ENCODE results near the gene OR5H15.
"Not testable (repeated sequence)": the region's sequence is repeated elsewhere in the genome, so short reads cannot be mapped to it uniquely, and the experiment has no call there.

OR5H15 gene

DNA sequence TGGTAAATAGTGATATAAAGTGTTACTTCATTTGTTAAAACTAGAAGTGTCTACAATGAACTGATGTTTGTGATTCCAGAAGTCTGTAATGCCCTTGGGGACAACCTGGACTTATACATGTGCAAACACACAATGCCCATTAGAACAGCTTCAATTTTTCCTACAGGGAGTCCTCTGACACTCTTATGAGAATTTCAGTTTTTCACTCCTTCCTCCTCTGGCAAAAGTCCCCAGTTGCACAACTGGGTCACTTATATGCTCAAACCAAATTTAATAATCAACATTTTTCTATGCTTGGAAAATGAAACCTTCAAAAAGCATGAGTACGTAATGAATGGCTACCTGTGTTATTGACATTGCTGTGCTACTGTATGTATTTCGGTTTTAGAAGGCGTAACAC is at the start of gene OR5H15:
Gene OR5H15 (plus strand): TSS at position 301 of the 400 bp plus-strand sequence. CDS start 2,004 bp downstream, outside the sequence.
- DNase-seq (ENCODE audit: low read depth): no peak

DNA sequence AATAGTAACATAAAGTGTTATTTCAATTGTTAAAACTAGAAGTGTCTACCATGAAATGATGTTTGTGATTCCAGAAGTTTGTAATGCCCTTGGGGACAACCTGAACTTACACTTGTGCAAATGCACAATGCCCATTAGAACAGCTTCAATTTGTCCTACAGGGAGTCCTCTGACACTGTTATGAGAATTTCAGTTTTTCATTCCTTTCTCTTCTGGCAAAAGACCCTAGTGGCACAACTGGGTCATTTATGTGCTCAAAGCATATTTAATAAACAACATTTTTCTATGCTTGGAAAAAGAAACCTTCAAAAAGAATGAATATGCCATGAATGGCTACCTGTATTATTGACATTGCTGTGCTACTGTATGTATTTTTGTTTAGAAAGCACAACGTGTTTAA is 36.1 kb upstream of the OR5H15 start, which contains the start of gene OR5H1:
Gene OR5H1 (plus strand): TSS at position 301 of the 400 bp plus-strand sequence. CDS start 1,977 bp downstream, outside the sequence.
- no peak for DNase-seq (ENCODE audit: low read depth)

DNA sequence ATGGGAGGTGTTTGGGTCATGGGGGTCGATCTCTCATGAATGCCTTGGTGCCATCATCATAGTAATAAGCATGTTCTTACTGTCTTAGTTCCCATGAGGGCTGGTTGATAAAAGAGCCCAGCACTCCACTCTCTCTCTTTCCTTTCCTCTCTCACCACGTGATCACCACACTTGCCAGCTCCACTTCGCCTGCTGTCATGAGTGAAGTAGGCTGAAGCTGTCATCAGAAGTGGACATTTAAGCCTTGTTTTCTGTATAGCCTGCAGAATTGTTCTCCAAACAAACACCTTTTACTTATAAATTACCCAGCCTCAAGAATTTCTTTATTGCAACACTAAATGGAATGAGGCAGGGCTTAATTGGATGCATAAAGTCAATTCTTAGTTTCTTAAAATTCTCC is 29.9 kb upstream of the OR5H15 start:
- no peak for DNase-seq (ENCODE audit: low read depth)

DNA sequence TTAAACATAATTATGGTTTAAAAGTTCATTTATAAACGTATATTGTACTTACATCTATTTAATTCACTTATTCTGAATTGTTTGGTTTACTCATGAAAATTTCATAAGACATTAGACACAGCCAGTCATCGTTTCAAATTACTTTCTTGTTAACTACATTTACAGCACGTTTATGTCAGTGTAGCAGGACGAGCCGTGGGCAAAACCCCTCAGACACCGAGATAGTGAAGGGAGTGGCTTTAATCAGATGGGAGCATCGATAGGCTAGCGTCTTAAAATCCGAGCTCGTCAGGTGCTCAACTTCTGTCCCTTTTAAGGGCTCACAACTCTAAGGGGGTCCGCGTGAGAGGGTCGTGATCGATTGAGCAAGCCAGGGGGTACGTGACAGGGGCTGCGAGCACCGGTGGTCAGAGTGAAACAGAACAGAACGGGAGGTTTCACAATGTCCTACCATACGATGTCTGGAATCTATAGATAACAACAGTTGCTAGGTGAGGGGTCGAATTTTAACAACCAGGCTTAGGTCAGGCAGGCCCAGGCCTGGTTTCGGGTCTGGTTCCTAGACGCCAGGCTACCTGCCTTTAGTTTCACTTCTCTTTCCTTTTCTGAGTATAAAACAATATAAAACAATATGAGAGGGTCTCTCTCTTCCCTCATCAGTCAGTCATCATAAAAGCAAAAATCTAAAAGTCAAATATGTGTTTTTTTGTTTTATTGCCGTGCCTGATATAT is 28.5 kb upstream of the OR5H15 start:
- not testable (repeated sequence) for DNase-seq (ENCODE audit: low read depth)

DNA sequence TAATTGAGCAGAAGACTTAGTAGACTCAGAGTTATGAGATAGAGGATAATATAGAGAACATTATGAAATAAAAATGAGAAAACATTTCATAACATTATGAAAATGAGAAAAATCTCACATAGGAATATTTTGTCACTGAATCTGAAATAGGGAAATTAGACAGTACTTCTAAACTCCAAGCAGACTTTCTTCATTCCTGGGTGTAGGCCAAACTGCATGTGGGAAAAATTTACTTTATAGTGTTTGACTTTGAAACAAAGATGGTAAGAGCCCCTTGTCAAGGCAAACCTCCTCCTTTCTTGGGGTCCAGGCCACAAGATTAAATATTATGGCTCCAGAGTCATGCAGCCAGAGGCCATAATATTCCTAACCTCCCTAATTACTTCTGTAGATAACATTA is 26.0 kb upstream of the OR5H15 start:
- no peak for DNase-seq (ENCODE audit: low read depth)

DNA sequence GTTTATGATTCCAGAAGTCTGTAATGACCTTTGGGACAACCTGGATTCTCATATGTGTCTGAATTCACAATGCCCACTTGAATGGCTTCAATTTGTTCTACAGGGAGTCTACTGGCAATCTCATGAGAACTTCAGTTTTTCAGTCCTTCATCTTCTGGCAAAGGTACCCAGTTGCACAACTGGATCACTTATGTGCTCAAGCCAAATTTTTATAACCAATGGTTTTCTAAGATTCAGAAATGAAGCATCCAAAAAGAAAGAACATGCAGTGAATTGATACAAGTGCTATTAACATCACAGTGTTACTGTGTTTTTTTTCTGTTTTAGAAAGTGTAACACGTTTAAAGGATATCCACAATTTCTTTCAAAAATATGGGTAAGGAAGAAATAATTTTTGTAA is 19.3 kb upstream of the OR5H15 start, which contains the start of gene OR5H14:
Gene OR5H14 (plus strand): TSS at position 301 of the 400 bp plus-strand sequence. CDS start 1,907 bp downstream, outside the sequence.
- no peak for DNase-seq (ENCODE audit: low read depth)

DNA sequence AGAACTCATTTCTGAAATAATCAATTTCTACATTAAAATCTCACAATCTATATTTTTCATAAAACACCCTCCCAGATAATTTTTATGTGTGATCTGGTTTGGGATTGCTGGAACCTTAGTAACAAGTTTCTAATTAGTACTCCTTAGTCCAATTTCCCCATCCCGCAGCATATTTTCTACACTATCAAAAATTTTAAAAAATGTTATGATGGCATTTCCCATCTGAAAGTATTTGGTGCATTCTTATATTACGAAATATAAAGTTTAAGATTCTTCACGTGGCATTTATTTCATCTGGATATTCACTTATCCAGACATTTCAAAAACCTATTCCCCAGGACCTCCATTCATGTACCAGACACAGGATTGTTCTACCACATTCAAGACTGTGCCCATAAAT is 17.7 kb upstream of the OR5H15 start:
- no peak for DNase-seq (ENCODE audit: low read depth)

DNA sequence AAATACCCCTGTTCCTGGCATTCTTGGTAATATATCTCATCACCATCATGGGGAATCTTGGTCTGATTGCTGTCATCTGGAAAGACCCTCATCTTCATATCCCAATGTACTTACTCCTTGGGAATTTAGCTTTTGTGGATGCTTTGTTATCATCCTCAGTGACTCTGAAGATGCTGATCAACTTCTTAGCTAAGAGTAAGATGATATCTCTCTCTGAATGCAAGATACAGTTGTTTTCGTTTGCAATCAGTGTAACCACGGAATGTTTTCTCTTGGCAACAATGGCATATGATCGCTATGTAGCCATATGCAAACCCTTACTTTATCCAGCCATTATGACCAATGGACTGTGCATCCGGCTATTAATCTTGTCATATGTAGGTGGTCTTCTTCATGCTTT is 17.0 kb upstream of the OR5H15 start:
- DNase-seq (ENCODE audit: low read depth): not testable (repeated sequence)

DNA sequence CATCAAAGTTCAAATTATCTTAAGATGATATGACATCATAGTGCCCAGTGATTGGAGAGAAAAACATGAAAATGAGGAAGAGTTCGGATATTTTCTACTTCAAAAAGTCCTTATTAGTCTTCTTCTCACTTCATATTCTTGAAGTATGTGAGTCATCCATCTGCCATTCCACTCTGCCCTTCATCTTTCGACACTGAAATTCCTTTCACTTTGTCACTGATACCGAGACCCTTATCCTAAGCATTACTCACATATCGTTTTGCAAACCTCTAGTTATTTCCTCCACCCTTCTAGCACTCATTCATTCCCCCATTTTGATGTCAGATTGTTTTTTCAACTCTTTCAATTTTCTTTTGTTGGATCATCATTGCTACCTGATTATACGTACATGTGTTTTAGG is 15.3 kb upstream of the OR5H15 start:
- DNase-seq (ENCODE audit: low read depth): no peak

DNA sequence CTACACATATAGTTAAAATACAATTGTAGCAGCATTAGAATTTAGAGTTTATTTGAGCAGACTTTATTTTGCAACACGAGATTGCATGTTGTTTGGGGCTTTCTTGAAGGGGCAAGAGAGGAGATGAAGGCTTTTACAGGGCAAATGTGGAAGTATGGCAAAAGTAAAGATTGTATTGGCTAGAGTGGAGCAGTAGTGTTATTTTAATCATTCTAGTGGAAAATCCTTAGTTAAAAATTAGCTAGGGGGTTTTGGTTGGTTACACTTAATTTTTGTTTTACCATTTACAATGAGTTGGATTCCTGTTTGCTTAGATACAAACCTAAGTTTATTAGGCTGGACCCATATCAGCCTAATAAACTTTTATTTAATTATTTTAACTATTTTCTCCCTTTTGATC is 4.6 kb downstream of the OR5H15 start:
- no peak for DNase-seq (ENCODE audit: low read depth)

DNA sequence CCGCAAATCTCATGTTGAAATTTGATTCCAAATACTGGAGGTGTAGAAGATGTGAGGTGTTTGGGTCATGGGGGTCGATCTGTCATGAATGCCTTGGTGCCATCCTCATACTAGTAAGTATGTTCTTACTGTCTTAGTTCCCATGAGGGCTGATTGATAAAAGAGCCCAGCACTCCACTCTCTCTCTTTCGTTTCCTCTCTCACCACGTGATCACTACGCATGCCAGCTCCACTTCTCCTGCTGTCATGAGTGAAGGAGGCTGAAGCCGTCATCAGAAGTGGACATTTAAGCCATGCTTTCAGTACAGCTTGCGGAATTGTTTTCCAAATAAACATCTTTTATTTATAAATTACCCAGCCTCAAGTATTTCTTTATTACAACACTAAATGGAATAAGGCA is 6.1 kb downstream of the OR5H15 start:
- DNase-seq (ENCODE audit: low read depth): no peak

DNA sequence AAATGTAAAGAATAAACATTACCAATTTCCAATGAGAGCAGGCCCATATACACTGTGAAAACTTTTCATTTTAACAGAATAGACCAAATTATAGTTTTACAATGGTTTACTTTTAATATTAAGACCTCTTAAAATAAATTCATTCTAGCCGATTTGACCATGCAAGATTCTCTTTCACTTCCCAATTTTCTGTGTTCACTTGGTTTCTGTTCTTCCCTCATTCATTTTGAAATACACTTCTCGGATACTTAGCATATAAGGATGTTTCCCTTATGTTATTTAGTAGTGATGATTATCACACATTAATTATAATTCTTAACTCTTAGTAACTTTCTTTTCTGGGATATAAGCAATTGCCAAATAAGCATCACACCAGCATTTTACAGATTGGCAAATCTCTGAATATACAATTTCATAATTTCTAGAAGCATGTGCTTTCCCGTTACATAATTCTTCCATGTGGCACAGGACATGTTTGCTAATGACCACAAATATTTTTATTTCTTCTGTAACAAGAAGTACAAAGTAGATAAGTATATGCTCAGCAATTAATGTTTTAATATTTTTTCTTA is 13.9 kb downstream of the OR5H15 start:
- no peak for DNase-seq (ENCODE audit: low read depth)

DNA sequence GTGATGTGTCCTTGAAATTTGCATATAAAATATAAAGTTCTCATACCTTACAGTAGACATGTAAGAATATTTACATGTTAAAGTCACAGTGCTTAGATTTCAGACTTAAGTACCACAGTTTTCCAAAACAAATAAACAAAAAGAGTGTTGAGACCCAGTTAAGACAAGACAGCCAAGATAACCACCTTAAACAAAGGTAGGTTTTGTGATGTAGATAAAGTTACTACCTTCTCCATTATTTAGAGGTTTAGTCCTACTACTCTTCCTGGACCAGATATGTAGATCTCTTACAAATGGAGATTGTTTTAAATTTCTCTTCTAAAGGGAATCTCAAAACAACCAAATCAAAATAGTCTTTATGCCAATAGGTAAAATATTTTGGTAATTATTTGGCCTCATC is 15.7 kb downstream of the OR5H15 start:
- no peak for DNase-seq (ENCODE audit: low read depth)

DNA sequence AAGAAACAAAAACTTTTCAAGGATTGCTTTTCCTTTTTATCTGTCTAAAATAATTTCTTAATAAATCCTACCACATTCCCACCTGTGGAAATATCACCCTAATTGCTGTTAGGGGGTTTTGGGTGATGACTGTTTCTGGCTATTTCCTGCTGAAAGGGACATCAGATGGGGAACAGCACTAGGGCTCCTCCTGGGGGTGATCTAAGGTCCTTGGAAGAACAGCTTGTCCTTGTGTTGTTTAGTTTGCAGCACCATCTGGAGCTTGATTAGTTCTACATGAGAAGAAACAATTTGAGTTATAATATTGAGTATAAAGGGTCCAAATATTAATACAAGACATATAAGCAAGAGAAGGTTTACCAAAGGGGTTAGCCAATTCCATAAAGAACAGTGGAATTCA is 18.7 kb downstream of the OR5H15 start:
- DNase-seq (ENCODE audit: low read depth): no peak

DNA sequence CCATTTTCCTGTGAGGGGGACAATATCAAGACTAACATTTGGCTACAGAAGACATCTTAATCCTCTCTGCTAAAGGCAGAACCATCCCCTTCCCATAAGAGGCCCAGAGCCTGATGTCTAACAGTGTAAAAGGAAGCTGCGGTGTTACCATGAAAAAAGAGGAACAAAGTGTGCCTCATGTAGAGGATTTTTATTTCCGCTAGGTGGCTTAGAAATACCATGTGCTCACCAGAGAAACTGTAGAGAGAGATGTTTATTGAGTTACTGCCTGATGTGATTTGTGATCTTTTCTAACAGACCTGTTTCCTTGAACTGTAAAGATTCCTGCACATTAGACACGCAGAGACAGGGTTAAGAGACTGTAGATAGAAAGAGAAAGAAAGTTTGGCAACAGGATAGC is 22.0 kb downstream of the OR5H15 start:
- no peak for DNase-seq (ENCODE audit: low read depth)

DNA sequence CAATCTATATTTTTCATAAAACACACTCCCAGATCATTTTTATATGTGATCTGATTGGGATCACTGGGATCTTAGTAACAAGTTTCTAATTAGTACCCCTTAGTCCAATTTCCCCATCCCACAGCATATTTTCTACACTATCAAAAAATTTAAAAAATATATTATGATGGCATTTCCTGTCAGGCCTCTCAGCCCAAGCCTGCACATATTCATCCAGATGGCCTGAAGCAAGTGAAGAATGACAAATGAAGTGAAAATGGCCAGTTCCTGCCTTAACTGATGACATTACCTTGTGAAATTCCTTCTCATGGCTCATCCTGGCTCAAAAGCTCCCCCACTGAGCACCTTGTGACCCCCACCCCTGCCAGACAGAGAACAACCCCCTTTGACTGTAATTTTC is 24.4 kb downstream of the OR5H15 start:
- not testable (repeated sequence) for DNase-seq (ENCODE audit: low read depth)

DNA sequence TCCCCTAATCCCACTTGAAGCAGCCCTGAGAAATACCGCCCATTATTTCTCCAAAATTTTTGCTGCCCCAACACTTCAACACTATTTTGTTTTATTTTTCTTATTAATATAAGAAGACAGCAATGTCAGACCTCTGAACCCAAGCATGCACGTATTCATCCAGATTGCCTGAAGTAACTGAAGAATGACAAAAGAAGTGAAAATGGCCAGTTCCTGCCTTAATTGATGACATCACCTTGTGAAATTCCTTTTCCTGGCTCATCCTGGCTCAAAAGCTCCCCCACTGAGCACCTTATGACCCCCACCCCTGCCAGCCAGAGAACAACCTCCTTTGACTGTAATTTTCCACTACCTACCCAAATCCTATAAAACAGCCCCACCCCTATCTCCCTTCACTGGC is 29.8 kb downstream of the OR5H15 start:
- not testable (repeated sequence) for DNase-seq (ENCODE audit: low read depth)

DNA sequence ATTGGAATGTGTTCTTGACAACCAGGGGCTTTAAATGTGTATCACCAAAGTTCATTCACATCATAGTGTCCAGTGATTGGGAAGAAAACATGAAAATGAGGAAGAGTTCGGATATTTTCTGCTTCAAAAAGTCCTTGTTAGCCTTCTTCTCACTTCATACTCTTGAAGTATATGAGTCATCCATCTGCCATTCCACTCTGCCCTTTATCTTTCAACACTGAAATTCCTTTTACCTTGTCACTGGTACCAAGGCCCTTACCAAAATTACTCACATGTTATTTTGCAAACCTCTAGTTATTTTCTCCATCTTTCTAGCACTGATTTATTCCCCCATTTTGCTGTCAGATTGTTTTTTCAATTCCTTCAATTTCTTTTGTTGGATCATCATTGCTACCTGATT is 32.5 kb downstream of the OR5H15 start:
- DNase-seq (ENCODE audit: low read depth): no peak

DNA sequence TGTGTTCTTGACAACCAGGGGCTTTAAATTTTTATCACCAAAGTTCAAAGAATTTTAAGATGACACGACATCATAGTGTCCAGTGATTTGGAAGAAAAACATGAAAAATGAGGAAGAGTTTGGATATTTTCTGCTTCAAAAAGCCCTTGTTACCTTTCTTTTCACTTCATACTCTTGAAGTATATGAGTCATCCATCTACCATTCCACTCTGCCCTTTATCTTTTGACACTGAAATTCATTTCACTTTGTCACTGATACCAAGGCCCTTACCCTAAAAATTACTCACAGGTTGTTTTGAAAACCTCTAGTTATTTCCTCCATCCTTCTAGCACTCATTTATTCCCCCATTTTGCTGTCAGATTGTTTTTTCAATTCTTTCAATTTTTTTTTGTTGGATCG is 42.7 kb downstream of the OR5H15 start:
- no peak for DNase-seq (ENCODE audit: low read depth)

DNA sequence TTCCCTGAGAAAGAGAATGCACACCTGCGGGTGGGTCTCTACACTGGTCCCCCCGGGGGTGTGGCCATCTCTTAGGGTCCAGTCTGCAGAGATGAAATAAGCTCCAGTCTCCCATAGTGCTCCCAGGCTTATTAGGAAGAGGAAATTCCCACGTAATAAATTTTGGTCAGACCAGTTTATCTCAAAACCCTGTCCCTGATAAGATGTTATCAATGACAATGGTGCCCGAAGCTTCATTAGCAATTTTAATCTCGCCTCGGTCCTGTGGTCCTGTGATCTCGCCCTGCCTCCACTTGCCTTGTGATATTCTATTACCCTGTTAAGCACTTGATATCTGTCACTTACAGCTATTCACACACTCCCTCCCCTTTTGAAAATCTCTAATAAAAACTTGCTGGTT is 46.8 kb downstream of the OR5H15 start:
- no peak for DNase-seq (ENCODE audit: low read depth)

DNA sequence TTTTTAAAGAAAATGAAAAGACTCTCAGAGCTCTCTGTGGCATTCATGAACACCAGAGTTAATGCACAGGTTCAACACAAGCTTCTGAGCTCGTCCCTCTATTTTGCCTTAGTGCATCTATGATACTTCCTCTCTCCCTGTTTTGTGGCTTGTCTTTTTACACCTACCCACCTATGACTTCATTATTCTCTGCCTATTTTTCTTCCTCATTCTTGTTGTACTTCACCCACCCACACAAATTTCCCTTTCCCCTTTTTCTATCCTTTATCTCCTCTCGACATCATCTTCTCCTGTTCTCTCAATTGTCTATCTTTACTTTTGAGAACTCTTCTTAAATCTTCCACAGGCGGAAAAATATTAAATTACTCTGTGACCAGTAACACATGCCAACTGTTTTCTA is 48.6 kb downstream of the OR5H15 start:
- no peak for DNase-seq (ENCODE audit: low read depth)
